LNCaP clone FGC (cell line): ENCODE measurements around the gene HES5.

Experiments used
- DNase-seq: peaks from one replicate; pipeline ENCODE4 v3.0.0-alpha.2; 2011; ENCODE audit warnings: low read depth
- H3K4me3 ChIP-seq: 2 replicates; pipeline ENCODE4 v1.5.1; 2011; ENCODE audit warnings: mild to moderate bottlenecking, low read depth, low read length, control low read depth
- CTCF ChIP-seq: IDR thresholded peaks from 2 replicates; pipeline ENCODE4 v1.5.1; 2012; ENCODE audit warnings: mild to moderate bottlenecking; ENCODE audit not compliant: control insufficient read depth, insufficient read depth; ENCODE audit errors: extremely low read depth

Gene HES5

GRCh38 chr1:2526824-2527555 is 3.1 kb downstream of the HES5 start:
- H3K4me3 ChIP-seq = peak overlapping the region; percentile 22; the same call in 1 of the 2 replicates
- no peak for TF ChIP-seq CTCF
- DNase-seq = peak; percentile 72

GRCh38 chr1:2525920-2526823 is 3.9 kb downstream of the HES5 start, which contains the start of gene PANK4:
TSS of gene PANK4 (minus strand) at chr1:2526596. CDS start at chr1:2526587, 9 bp downstream.
- H3K4me3 ChIP-seq = peak within 1 kb of the TSS; percentile 98
- TF ChIP-seq CTCF = no peak
- DNase-seq = peak; percentile 87

- H3K4me3 ChIP-seq = peak overlapping the region; percentile 98
- DNase-seq = no peak
- TF ChIP-seq CTCF = no peak
These were observed 4.5 kb downstream of the HES5 start for GRCh38 chr1:2525572-2525919.

DNA sequence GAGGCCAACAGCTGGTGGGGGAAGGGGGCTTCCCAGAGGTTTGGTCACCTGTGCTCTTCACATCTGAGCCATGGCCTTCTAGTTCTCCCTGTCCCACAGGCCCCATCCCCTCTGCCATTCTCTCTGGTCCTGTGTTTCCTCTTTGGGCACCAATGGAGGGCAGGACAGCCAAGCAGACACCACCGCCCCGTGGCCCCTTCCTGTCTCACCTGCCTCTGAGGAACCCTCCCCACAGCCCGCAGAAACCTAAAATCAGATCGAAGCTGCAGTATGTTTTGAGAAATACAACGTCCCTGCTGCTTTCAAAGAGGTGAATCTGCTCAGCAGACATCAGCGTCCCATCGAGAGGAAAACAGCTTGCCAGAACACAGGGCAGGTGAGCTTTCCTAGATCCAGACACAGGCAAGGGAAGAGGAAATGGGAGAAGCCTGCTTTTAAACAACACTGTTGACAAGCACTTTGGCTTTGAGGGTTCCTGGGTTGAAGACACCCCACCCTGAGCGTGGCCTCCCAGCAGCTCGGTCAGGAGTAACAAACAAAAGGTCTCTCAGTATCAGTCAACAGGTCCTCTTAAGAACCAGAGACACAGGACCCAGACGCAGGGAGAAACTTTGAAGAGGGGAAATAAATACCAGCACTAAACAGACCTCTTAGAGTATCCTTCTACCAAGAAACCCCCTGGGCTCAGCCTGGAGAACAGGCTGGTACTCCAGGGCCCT is 6.0 kb downstream of the HES5 start:
- H3K4me3 ChIP-seq = peak overlapping the region; percentile 98
- TF ChIP-seq CTCF = no peak
- DNase-seq = no peak

GRCh38 chr1:2523191-2523890 is 6.7 kb downstream of the HES5 start:
- DNase-seq = peak; percentile 39
- H3K4me3 ChIP-seq = peak overlapping the region; percentile 98
- peak; percentile 24; the same call in 1 of the 2 replicates for TF ChIP-seq CTCF

- no peak overlapping the region for H3K4me3 ChIP-seq
- DNase-seq = no peak
- no peak for TF ChIP-seq CTCF
These were observed 7.8 kb downstream of the HES5 start for GRCh38 chr1:2522230-2522629.
